ENCODE measurements around the gene SMIM38. TPM values are rescaled to one million over a fixed set of nuclear protein-coding genes. Genes with fewer than 3 reads are reported as not detected.

Gene SMIM38
- total RNA-seq, 1 experiment from 2014 or later: 0.54 TPM

- ChIA-PET CTCF (no interaction called here), RAD21 (ENCODE audit: low non-redundant PET in 1 of 2, low total read pairs in 2 of 2, uncharacterized antibody in 2 of 2, unreplicated experiment in 2 of 2) (no interaction called here), POLR2A (no interaction called here)
- H3K9me3 ChIP-seq (ENCODE audit: control insufficient read depth in 1 of 2, insufficient read depth in 1 of 2, low read depth in 1 of 2, low read length in 2 of 2): peaks cover 0 to 14% of the 10 kb centered on the region in 2 experiments; a peak in 1 of 4 replicates
- no peak overlapping the region for H3K9ac ChIP-seq (ENCODE audit: low read length)
- no peak overlapping the region for H2AFZ ChIP-seq (ENCODE audit: low read depth, low read length, poor library complexity, severe bottlenecking)
- H3K79me2 ChIP-seq (ENCODE audit: insufficient read depth, low read length): no peaks in the 10 kb centered on the region
- no peak overlapping the region for H3K4me2 ChIP-seq (ENCODE audit: low read length)
- intact Hi-C loops (cut with micrococcal nuclease): no loop called here
- BruUV-seq (replicated peaks): no TSS peak
- no peaks in the 10 kb centered on the region for H3K9me2 ChIP-seq (ENCODE audit: insufficient read depth)
- ATAC-seq: no peak
- no peak overlapping the region for H3K4me3 ChIP-seq (replicated peaks in 1 of 2; ENCODE audit: low read depth in 1 of 2, low read length in 2 of 2)
- H3K27ac ChIP-seq (ENCODE audit: low read depth, low read length): no peak overlapping the region
- TF ChIP-seq ZFX (IDR thresholded peaks at IDR 0.05): no peak
- TF ChIP-seq CBX3 (IDR thresholded peaks at IDR 0.05; ENCODE audit: low read depth): no peak
- no peak for TF ChIP-seq ZNF274 (IDR thresholded peaks at IDR 0.05; ENCODE audit: low read depth, low read length)
- TF ChIP-seq RAD21 (IDR thresholded peaks at IDR 0.05; ENCODE audit: low read depth): no peak
- TF ChIP-seq ZBTB33 (IDR thresholded peaks at IDR 0.05; ENCODE audit: extremely low read depth, insufficient replicate concordance, low read length): no peak
- TF ChIP-seq JUND (IDR thresholded peaks at IDR 0.05): no peak
- TF ChIP-seq SP1 (IDR thresholded peaks at IDR 0.05; ENCODE audit: low read depth): no peak
- TF ChIP-seq CEBPB (IDR thresholded peaks at IDR 0.05; ENCODE audit: low read depth): no peak
- no peak for TF ChIP-seq POLR2A (IDR thresholded peaks at IDR 0.05; ENCODE audit: borderline replicate concordance, extremely low read depth, insufficient read depth, insufficient read length)
- TF ChIP-seq POLR2AphosphoS5 (IDR thresholded peaks at IDR 0.05; ENCODE audit: low read depth, low read length): no peak
- no peak for TF ChIP-seq MAX (IDR thresholded peaks at IDR 0.05)
- no peak for TF ChIP-seq EZH2phosphoT487 (IDR thresholded peaks at IDR 0.05; ENCODE audit: borderline replicate concordance)
- no peaks in the 10 kb centered on the region for H3K4me1 ChIP-seq (ENCODE audit: control insufficient read depth in 1 of 2, insufficient read depth in 2 of 2, low read length in 2 of 2)
- H4K20me1 ChIP-seq (ENCODE audit: insufficient read depth): no peaks in the 10 kb centered on the region
- no peak for DNase-seq (ENCODE audit: low read depth, low spot score)
- H3K27me3 ChIP-seq (ENCODE audit: insufficient read depth, low read length): no peaks in the 10 kb centered on the region
- H3K36me3 ChIP-seq (ENCODE audit: control insufficient read depth in 1 of 2, insufficient read depth in 2 of 2, low read length in 2 of 2): no peaks in the 10 kb centered on the region
These were observed 27.9 kb downstream of the SMIM38 start for GRCh38 chr11:69183613-69184012.
